NCI-H2227 (cell line): ENCODE measurements around the gene SOCS2.
A peak's percentile ranks its signal among the peaks of the same experiment; 100 is the strongest.
"Not testable (repeated sequence)": the region's sequence is repeated elsewhere in the genome, so short reads cannot be mapped to it uniquely, and the experiment has no call there.

Source experiments
- DNase-seq: peaks from one replicate; lab custom pipeline; 2025; ENCODE audit not compliant: unreplicated experiment; lab: John Stamatoyannopoulos, UW

Gene SOCS2

DNA sequence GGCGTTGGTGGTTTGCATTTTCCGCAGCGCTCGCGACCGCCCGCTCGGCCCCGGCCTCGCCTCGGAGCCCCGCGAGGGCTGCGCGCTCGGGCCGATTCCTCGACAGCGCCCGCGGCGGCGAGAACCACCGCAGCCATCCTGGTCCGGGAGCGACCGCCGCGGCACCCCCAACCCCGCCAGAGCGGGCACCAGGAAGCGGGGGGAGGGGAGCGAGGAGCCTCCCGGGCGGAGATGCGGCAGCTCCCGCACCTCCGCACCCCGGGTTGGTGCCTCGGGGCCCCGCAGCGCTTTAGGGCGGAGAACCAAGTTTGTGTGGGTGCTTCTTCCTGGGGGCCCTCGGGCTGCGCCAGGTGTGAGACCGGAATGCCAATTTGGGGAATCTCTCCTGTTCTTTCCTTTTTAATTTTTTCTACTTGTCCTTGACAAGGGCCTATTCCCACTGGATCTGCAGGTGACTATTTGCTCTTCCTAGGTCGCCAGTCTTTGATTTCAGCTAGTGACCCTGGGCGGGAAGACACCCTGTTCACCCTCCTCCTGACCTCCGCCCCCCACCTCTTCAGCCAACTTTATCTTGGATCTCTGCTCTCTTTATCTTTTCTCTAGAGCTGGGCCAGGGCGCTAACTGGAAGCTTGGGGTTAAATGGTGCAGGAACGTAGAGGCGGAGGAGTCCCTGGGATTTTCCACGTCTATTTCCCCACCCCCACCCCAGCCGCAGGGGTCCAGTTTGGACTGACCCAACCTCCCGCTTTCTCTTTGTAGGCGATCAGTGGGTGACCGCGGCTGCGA, at the start of gene SOCS2:
Gene SOCS2, plus strand, starts transcription at position 751 of the 787 bp plus-strand sequence. CDS start 223 bp downstream, outside the sequence.
- DNase-seq: peak; percentile 52

GRCh38 chr12:93524386-93525133, 47.9 kb upstream of the SOCS2 start:
- DNase-seq: no peak

- DNase-seq: peak; percentile 81
Observed at GRCh38 chr12:93526786-93527428, 45.6 kb upstream of the SOCS2 start.

GRCh38 chr12:93530358-93530757, 42.1 kb upstream of the SOCS2 start:
- no peak for DNase-seq

- no peak for DNase-seq
Observed at GRCh38 chr12:93533310-93533709, 39.2 kb upstream of the SOCS2 start.

GRCh38 chr12:93536111-93536765, 36.2 kb upstream of the SOCS2 start:
- peak; percentile 30 for DNase-seq

DNA sequence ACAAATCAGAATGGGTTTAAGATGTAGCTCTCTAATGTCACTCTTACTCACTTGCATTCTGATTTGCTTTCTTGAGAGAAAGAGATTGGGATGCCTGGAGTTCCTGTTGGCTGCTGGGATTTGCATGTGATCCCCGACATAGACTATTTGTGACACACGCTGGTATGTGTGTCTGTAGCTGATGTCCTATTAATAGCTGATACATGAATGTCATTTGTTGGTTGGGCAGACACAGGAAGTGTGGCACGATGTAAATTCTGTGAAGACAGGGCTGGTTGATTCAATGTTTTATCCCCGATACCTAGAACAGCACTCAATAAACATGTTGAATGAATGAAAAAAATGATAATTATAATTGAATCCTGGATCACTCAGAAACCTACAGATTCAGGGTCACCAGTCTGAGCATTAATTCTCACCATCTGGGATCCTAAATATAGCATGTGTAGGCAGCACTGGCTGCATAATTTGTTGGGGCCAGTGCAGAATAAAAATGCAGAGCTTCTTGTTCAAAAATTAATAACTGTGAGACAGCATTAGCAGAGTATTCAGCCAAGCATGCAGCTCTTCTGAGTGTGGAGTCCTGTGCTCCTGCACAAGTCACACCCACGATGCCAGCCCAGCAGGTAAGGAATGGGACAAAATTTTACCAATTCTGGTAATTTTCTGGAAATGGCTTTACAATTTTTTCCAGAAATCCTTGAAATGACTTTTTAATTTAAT, 35.5 kb upstream of the SOCS2 start:
- DNase-seq: no peak

GRCh38 chr12:93537769-93538168, 34.7 kb upstream of the SOCS2 start:
- no peak for DNase-seq

DNA sequence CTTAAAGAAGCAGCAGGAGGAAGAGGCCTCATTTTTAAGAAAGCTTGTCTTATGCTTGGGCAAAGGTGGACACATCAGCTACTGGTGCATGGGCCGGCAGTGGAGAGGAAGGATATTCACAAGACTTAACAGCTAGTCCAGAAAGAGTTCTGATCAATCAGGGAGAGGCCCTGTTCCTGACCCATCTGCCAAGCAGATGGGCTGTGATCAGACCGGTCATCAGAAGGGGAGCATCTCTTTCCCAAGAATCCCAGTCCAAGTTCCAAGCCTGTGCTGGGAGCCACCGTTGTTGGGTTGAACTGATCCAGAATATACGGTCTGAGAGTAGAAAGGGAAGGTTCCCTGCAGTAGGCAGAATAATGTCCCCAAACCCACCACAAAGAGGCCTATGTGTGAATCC, 32.7 kb upstream of the SOCS2 start:
- no peak for DNase-seq

DNA sequence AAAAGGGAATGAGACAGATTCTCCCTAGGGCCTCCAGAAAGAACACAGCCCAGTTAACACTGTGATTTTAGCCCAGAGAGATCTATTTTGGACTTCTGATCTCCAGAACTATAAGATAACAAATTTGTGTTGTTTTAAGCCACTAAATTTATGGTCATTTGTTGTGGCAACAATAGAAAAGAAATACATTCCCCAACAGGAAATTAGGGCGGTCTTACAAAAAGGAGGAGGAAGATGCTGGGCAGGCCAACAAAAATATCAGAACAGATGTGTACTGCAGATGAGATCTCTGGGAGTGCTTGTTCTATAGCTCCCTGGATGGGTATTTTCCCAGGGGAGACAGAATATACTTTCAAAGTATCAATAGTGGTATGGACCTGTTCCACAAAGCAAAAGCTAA, 32.0 kb upstream of the SOCS2 start:
- no peak for DNase-seq

- no peak for DNase-seq
Observed at GRCh38 chr12:93541578-93542225, 30.8 kb upstream of the SOCS2 start.

- no peak for DNase-seq
Observed at GRCh38 chr12:93547778-93548177, 24.7 kb upstream of the SOCS2 start.

DNA sequence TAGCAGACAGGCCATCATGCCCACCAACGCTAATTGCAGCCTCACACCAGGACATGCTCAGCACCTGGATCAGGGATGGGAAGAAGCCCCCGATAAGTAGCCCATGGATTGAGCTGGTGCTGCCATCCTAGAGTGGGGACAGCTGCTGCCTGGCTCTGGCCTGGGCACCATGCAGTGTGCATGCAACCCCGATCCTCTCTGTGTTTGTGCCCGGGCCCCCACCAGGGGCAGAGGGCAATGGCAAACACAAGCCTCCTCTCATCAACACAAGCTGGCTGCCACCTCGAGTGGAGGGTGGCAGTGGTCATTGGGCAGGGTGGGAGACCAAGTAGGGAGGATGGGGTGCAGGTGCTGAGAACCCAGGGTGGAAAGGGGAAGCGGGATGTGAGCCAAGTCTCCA, 23.3 kb upstream of the SOCS2 start:
- no peak for DNase-seq

GRCh38 chr12:93550748-93551611, 21.5 kb upstream of the SOCS2 start:
- DNase-seq: no peak

DNA sequence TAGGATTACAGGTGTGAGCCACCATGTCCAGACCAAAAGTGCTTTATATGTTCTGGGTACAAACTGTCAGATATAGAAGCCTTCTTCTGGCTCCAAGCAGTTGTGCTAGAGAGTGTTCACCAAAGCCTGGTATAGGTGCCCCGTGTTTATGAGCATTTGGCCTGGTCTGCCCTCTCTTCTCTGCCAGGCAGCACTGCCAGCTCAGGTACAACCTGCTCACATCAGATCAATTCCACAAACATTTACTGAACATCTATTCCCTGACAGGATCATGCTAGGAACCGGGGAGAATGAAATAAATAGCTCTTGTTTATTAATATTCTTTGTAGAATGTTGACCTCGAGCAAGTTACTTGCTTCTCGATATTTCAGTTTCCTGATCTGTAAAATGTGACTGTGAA, 20.0 kb upstream of the SOCS2 start:
- no peak for DNase-seq

DNA sequence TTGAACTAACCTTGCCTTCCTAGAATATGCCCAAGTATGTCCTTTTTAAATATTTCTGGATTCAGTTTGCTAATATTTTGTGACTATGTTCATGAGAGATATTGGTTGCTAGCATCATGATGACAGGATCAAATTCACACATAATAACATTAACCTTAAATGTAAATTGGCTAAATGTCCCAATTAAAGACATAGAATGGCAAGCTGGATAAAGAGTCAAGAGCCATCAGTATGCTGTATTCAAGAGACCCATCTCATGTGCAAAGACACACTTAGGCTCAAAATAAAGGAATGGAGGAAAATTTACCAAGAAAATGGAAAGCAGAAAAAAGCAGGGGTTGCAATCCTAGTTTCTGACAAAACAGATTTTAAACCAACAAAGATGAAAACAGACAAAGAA, 14.6 kb upstream of the SOCS2 start:
- DNase-seq: not testable (repeated sequence)

GRCh38 chr12:93558685-93559084, 13.8 kb upstream of the SOCS2 start:
- DNase-seq: not testable (repeated sequence)

GRCh38 chr12:93563807-93564538, 8.5 kb upstream of the SOCS2 start:
- no peak for DNase-seq

DNA sequence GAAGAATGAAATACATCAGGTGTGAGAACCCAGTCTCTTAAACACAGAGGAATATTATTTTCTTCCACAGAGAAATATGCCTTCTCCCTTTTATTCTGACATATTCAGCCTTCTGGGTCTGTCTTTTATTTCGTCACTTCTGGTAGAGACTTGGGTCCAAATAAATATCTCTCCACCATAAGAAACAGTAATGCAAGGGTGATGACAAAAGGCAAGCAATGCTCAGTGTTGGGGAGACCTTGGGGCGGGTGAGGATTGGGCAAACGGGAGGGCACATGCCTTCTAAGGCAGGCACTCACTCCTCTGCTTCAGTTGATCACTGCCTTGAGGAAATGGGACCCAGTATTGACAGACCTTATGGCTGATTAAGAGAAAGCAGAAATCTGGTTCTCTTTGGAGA, 6.7 kb upstream of the SOCS2 start:
- no peak for DNase-seq
